Measurements from ENCODE around the gene B3GALT4.

B3GALT4 gene

DNA sequence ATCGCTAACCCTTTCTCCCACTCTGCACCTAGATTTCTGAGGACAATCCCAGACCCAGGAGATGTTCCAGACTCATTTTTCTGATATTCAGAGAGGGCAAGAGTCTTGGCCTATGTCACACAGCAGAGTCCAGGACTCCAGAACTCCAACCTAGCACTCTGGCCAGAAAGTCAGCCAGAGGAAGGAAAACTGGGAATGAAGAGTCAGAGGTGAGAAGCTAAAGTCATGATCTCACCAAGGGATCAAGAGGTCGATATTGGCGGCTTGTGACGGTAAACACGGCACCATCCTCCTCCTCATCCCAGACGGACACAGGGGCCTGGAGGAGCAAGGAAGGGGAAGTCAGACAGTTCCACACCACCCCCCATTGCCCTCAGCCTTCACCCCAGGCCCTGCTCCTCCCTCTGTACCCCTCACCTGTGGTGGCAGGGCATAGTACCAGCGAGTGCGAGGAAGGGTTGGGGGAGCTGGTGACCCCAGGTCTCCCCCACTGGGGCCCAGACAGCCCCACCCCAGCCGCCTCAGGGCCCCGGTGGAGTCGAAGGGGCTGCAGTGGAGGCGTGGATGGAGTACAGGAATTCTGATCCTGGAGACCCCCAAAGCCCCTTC, 20.0 kb downstream of the B3GALT4 start:
- Histone ChIP-seq H3K36me3 (replicated peaks; ENCODE audit: low read depth, low read length) (peaks cover 15% of the 10 kb centered on the region), H3K4me2 (ENCODE audit: low read length) (peak overlapping the region; percentile 100), H4K20me1 (ENCODE audit: insufficient read depth, low read length) (no peaks in the 10 kb centered on the region), H3K4me3 (ENCODE audit: low read length) (peak overlapping the region; percentile 99), H3K27me3 (ENCODE audit: low read depth, low read length) (no peaks in the 10 kb centered on the region), H3K27ac (ENCODE audit: low read length) (peak overlapping the region; percentile 98), H3K9ac (ENCODE audit: low read length) (peak overlapping the region; percentile 95), H3K9me3 (ENCODE audit: insufficient read depth, low read length) (no peaks in the 10 kb centered on the region), H3K79me2 (ENCODE audit: low read length) (peaks cover 4% of the 10 kb centered on the region; the same call in 1 of the 2 replicates), H3K4me1 (ENCODE audit: low read length) (peaks cover 16% of the 10 kb centered on the region), H2AFZ (ENCODE audit: low read depth, low read length) (no peak overlapping the region)
- no peak for TF ChIP-seq CTCF (IDR thresholded peaks at IDR 0.05; ENCODE audit: low read depth, low read length)
- no peak for TF ChIP-seq EZH2phosphoT487 (IDR thresholded peaks at IDR 0.05; ENCODE audit: low read depth)

DNA sequence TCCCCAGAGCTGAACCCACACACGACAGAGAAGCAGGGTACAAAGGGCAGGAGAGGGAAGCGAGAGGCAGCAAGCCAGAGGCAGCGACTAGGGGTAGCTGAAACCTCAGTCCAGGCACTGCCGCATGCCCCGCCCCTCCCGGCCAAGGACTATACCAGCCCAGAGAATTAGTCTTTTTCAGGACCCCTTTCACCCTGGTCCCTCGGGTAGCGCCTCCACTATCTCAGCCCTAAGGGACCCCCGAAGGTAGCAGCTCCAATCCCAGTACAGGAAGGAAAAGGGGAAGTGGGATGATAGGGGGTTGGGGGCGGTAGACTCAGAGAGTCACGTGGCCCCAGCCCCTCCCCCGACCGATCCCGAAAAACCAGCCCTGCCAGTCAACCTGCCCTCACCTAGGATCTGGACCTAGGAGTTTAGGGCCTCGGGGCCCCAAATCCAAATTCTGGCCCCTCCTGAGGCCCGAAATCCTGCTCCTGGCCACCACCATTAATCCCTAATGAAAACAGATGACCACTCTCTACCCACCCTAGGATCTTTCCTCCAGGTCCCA, 20.6 kb downstream of the B3GALT4 start:
- Histone ChIP-seq H3K27ac (ENCODE audit: low read length) (peak overlapping the region; percentile 98), H3K36me3 (replicated peaks; ENCODE audit: low read depth, low read length) (peaks cover 13% of the 10 kb centered on the region)

DNA sequence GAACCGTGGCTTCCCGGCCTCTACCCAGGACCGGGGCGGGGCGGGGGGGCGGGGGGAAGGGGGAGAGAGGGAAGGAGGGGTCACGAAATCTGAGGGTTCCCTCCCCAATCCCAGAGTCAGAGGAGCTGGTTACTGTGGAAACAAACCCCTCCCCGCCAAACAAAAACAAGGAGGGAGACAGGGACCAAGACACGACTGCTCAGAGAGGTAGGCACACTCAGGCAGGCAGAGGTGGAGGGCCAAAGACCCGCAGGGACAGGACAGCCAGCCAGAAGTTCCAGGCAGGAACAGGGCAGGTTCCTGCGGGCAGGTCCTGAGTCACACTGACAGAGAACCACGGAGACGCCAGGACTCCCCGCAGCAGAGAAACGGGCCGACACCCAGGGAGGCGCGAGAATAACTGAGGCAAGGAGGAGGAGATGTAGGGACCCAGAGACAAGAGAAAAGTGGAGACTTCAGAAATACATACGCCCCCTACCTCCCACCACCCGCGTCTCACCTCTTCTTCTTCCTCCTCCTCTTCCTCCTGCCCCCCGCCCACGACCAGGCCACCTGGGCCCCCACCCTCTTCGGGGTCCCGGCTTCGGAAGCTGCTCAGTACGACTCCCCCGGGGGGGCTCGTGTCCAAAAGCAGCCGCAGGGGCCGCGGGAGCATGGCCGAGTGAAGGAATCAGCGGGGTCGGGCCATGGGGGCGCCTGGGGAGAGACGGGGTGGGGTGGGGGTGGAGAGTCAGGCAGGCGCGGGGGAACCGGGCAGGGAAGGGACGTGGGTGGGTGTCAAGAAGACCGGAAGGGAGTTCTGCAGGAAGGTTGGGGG, 21.2 kb downstream of the B3GALT4 start:
- Histone ChIP-seq H3K9me3 (ENCODE audit: insufficient read depth, low read length) (no peaks in the 10 kb centered on the region), H3K27me3 (ENCODE audit: low read depth, low read length) (no peaks in the 10 kb centered on the region), H3K4me3 (ENCODE audit: low read length) (peak overlapping the region; percentile 99), H3K4me1 (ENCODE audit: low read length) (peaks cover 16% of the 10 kb centered on the region), H2AFZ (ENCODE audit: low read depth, low read length) (no peak overlapping the region), H3K4me2 (ENCODE audit: low read length) (peak overlapping the region; percentile 100), H3K36me3 (replicated peaks; ENCODE audit: low read depth, low read length) (peaks cover 11% of the 10 kb centered on the region), H3K27ac (ENCODE audit: low read length) (peak overlapping the region; percentile 98), H4K20me1 (ENCODE audit: insufficient read depth, low read length) (no peaks in the 10 kb centered on the region), H3K9ac (ENCODE audit: low read length) (peak overlapping the region; percentile 95), H3K79me2 (ENCODE audit: low read length) (peaks cover 4% of the 10 kb centered on the region; the same call in 1 of the 2 replicates)
- TF ChIP-seq CTCF (IDR thresholded peaks at IDR 0.05; ENCODE audit: low read depth, low read length): no peak

More for the DNA sequence above, 20.6 kb downstream of the B3GALT4 start:
- H3K9me3 ChIP-seq (ENCODE audit: insufficient read depth, low read length): no peaks in the 10 kb centered on the region
- peak overlapping the region; percentile 100 for H3K4me2 ChIP-seq (ENCODE audit: low read length)
- no peaks in the 10 kb centered on the region for H4K20me1 ChIP-seq (ENCODE audit: insufficient read depth, low read length)
- no peaks in the 10 kb centered on the region for H3K27me3 ChIP-seq (ENCODE audit: low read depth, low read length)
- TF ChIP-seq CTCF (IDR thresholded peaks at IDR 0.05; ENCODE audit: low read depth, low read length): no peak
- no peak for TF ChIP-seq EZH2phosphoT487 (IDR thresholded peaks at IDR 0.05; ENCODE audit: low read depth)
- peak overlapping the region; percentile 99 for H3K4me3 ChIP-seq (ENCODE audit: low read length)
- H3K79me2 ChIP-seq (ENCODE audit: low read length): peaks cover 4% of the 10 kb centered on the region; the same call in 1 of the 2 replicates
- H3K4me1 ChIP-seq (ENCODE audit: low read length): peaks cover 16% of the 10 kb centered on the region
- peak overlapping the region; percentile 95 for H3K9ac ChIP-seq (ENCODE audit: low read length)
- H2AFZ ChIP-seq (ENCODE audit: low read depth, low read length): no peak overlapping the region

GRCh38 chr6:33298773-33299236, 21.9 kb downstream of the B3GALT4 start, which contains the start of gene RGL2:
Gene RGL2, minus strand, starts transcription at chr6:33298942. Its CDS starts 332 bp downstream, at chr6:33298610.
- H3K27ac ChIP-seq (ENCODE audit: low read length): peak within 1 kb of the TSS; percentile 98
- no peaks in the 10 kb centered on the region for H3K27me3 ChIP-seq (ENCODE audit: low read depth, low read length)
- H3K4me3 ChIP-seq (ENCODE audit: low read length): peak within 1 kb of the TSS; percentile 99
- no peaks in the 10 kb centered on the region for H3K9me3 ChIP-seq (ENCODE audit: insufficient read depth, low read length)
- peaks cover 4% of the 10 kb centered on the region; the same call in 1 of the 2 replicates for H3K79me2 ChIP-seq (ENCODE audit: low read length)
- no peak within 1 kb of the TSS for H2AFZ ChIP-seq (ENCODE audit: low read depth, low read length)
- H3K9ac ChIP-seq (ENCODE audit: low read length): peak within 1 kb of the TSS; percentile 95
- peaks cover 13% of the 10 kb centered on the region for H3K36me3 ChIP-seq (replicated peaks; ENCODE audit: low read depth, low read length)
- H3K4me2 ChIP-seq (ENCODE audit: low read length): peak within 1 kb of the TSS; percentile 100
- peaks cover 16% of the 10 kb centered on the region for H3K4me1 ChIP-seq (ENCODE audit: low read length)
- TF ChIP-seq CTCF (IDR thresholded peaks at IDR 0.05; ENCODE audit: low read depth, low read length) (no peak), EZH2phosphoT487 (IDR thresholded peaks at IDR 0.05; ENCODE audit: low read depth) (no peak)
- no peaks in the 10 kb centered on the region for H4K20me1 ChIP-seq (ENCODE audit: insufficient read depth, low read length)

Data from OCI-LY3 (cell line).